ENCODE measurements around the gene GALK1. TPM values are rescaled to one million over a fixed set of nuclear protein-coding genes. Genes with fewer than 3 reads are reported as not detected.
"Not testable (repeated sequence)": the region's sequence is repeated elsewhere in the genome, so short reads cannot be mapped to it uniquely, and the experiment has no call there.

The GALK1 gene
- total and polyA plus RNA-seq, 4 donors: 14.8 to 28.0 (median 24.9) TPM

- Histone ChIP-seq H3K27me3 (ENCODE audit: control insufficient read depth, insufficient read depth, low read length) (no peaks in the 10 kb centered on the region), H3K4me1 (ENCODE audit: control insufficient read depth, insufficient read depth, low read length) (peaks cover 20% of the 10 kb centered on the region), H3K4me3 (ENCODE audit: low read depth, low read length) (no peak overlapping the region), H3K9me3 (ENCODE audit: control insufficient read depth, insufficient read depth, low read length) (no peaks in the 10 kb centered on the region), H3K36me3 (ENCODE audit: control insufficient read depth, insufficient read depth, low read length) (peaks cover 12% of the 10 kb centered on the region), H3K27ac (ENCODE audit: low read depth, low read length) (no peak overlapping the region)
- 79% methylated on average over 4 of the region's 8 CpGs for WGBS (ENCODE audit: insufficient coverage)
- DNase-seq (ENCODE audit: low read depth in 4 of 6, low spot score in 6 of 6): no peak
Measured at GRCh38 chr17:75767881-75768280, 2.9 kb upstream of the GALK1 start.

- WGBS (ENCODE audit: insufficient coverage): 100% methylated on average over 3 of the region's 4 CpGs
- H3K4me3 ChIP-seq (ENCODE audit: low read depth, low read length): no peak overlapping the region
Measured at GRCh38 chr17:75765981-75766380, 989 bp upstream of the GALK1 start.

GRCh38 chr17:75764417-75764710, 628 bp downstream of the GALK1 start:
- peaks cover 20% of the 10 kb centered on the region for H3K4me1 ChIP-seq (ENCODE audit: control insufficient read depth, insufficient read depth, low read length)
- peak overlapping the region; percentile 57 for H3K27ac ChIP-seq (ENCODE audit: low read depth, low read length)
- H3K36me3 ChIP-seq (ENCODE audit: control insufficient read depth, insufficient read depth, low read length): peaks cover 20% of the 10 kb centered on the region
- no peak for DNase-seq (ENCODE audit: low read depth in 4 of 6, low spot score in 6 of 6)
- no peaks in the 10 kb centered on the region for H3K27me3 ChIP-seq (ENCODE audit: control insufficient read depth, insufficient read depth, low read length)
- H3K9me3 ChIP-seq (ENCODE audit: control insufficient read depth, insufficient read depth, low read length): no peaks in the 10 kb centered on the region
- 11% methylated on average over 14 of the region's 14 CpGs for WGBS (ENCODE audit: insufficient coverage)
- peak overlapping the region; percentile 63 for H3K4me3 ChIP-seq (ENCODE audit: low read depth, low read length)

More at GRCh38 chr17:75765981-75766380, 989 bp upstream of the GALK1 start:
- peaks cover 17% of the 10 kb centered on the region for H3K36me3 ChIP-seq (ENCODE audit: control insufficient read depth, insufficient read depth, low read length)
- no peak overlapping the region for H3K27ac ChIP-seq (ENCODE audit: low read depth, low read length)
- DNase-seq (ENCODE audit: low read depth in 4 of 6, low spot score in 6 of 6): no peak
- H3K9me3 ChIP-seq (ENCODE audit: control insufficient read depth, insufficient read depth, low read length): no peaks in the 10 kb centered on the region
- no peaks in the 10 kb centered on the region for H3K27me3 ChIP-seq (ENCODE audit: control insufficient read depth, insufficient read depth, low read length)
- H3K4me1 ChIP-seq (ENCODE audit: control insufficient read depth, insufficient read depth, low read length): peaks cover 20% of the 10 kb centered on the region

GRCh38 chr17:75763613-75764416, 1.2 kb downstream of the GALK1 start:
- Histone ChIP-seq H3K4me3 (ENCODE audit: low read depth, low read length) (peak overlapping the region; percentile 63), H3K9me3 (ENCODE audit: control insufficient read depth, insufficient read depth, low read length) (no peaks in the 10 kb centered on the region), H3K27me3 (ENCODE audit: control insufficient read depth, insufficient read depth, low read length) (no peaks in the 10 kb centered on the region), H3K36me3 (ENCODE audit: control insufficient read depth, insufficient read depth, low read length) (peaks cover 22% of the 10 kb centered on the region), H3K4me1 (ENCODE audit: control insufficient read depth, insufficient read depth, low read length) (peaks cover 20% of the 10 kb centered on the region), H3K27ac (ENCODE audit: low read depth, low read length) (peak overlapping the region; percentile 3)
- WGBS (ENCODE audit: insufficient coverage): 58% methylated on average over 15 of the region's 16 CpGs
- no peak for DNase-seq (ENCODE audit: low read depth in 4 of 6, low spot score in 6 of 6)

GRCh38 chr17:75763269-75763607, 1.8 kb downstream of the GALK1 start:
- no peaks in the 10 kb centered on the region for H3K9me3 ChIP-seq (ENCODE audit: control insufficient read depth, insufficient read depth, low read length)

GRCh38 chr17:75762513-75763268, 2.3 kb downstream of the GALK1 start:
- 93% methylated on average over 23 of the region's 27 CpGs for WGBS (ENCODE audit: insufficient coverage)
- H3K9me3 ChIP-seq (ENCODE audit: control insufficient read depth, insufficient read depth, low read length): no peaks in the 10 kb centered on the region

More at GRCh38 chr17:75763269-75763607, 1.8 kb downstream of the GALK1 start:
- H3K27ac ChIP-seq (ENCODE audit: low read depth, low read length): no peak overlapping the region
- no peak for DNase-seq (ENCODE audit: low read depth in 4 of 6, low spot score in 6 of 6)
- no peak overlapping the region for H3K4me3 ChIP-seq (ENCODE audit: low read depth, low read length)
- no peaks in the 10 kb centered on the region for H3K27me3 ChIP-seq (ENCODE audit: control insufficient read depth, insufficient read depth, low read length)
- peaks cover 27% of the 10 kb centered on the region for H3K36me3 ChIP-seq (ENCODE audit: control insufficient read depth, insufficient read depth, low read length)
- peaks cover 20% of the 10 kb centered on the region for H3K4me1 ChIP-seq (ENCODE audit: control insufficient read depth, insufficient read depth, low read length)
- WGBS (ENCODE audit: insufficient coverage): 88% methylated on average over 3 of the region's 3 CpGs

GRCh38 chr17:75759978-75760640, 4.9 kb downstream of the GALK1 start:
- not testable (repeated sequence) for DNase-seq (ENCODE audit: low read depth in 4 of 6, low spot score in 6 of 6); H3K4me3 ChIP-seq (ENCODE audit: low read depth, low read length); H3K27me3 ChIP-seq (ENCODE audit: control insufficient read depth, insufficient read depth, low read length); H3K27ac ChIP-seq (ENCODE audit: low read depth, low read length); H3K9me3 ChIP-seq (ENCODE audit: control insufficient read depth, insufficient read depth, low read length)
- Histone ChIP-seq H3K36me3 (ENCODE audit: control insufficient read depth, insufficient read depth, low read length) (peaks cover 57% of the 10 kb centered on the region), H3K4me1 (ENCODE audit: control insufficient read depth, insufficient read depth, low read length) (peaks cover 21% of the 10 kb centered on the region)
- 97% methylated on average over 5 of the region's 6 CpGs for WGBS (ENCODE audit: insufficient coverage)

More at GRCh38 chr17:75762513-75763268, 2.3 kb downstream of the GALK1 start:
- Histone ChIP-seq H3K4me3 (ENCODE audit: low read depth, low read length) (no peak overlapping the region), H3K27ac (ENCODE audit: low read depth, low read length) (no peak overlapping the region), H3K27me3 (ENCODE audit: control insufficient read depth, insufficient read depth, low read length) (no peaks in the 10 kb centered on the region), H3K36me3 (ENCODE audit: control insufficient read depth, insufficient read depth, low read length) (peaks cover 33% of the 10 kb centered on the region), H3K4me1 (ENCODE audit: control insufficient read depth, insufficient read depth, low read length) (peaks cover 20% of the 10 kb centered on the region)
- DNase-seq (ENCODE audit: low read depth in 4 of 6, low spot score in 6 of 6): no peak

- Histone ChIP-seq H3K27me3 (ENCODE audit: control insufficient read depth, insufficient read depth, low read length) (no peaks in the 10 kb centered on the region), H3K36me3 (ENCODE audit: control insufficient read depth, insufficient read depth, low read length) (peaks cover 64% of the 10 kb centered on the region), H3K4me1 (ENCODE audit: control insufficient read depth, insufficient read depth, low read length) (peaks cover 22% of the 10 kb centered on the region), H3K9me3 (ENCODE audit: control insufficient read depth, insufficient read depth, low read length) (no peaks in the 10 kb centered on the region), H3K27ac (ENCODE audit: low read depth, low read length) (no peak overlapping the region), H3K4me3 (ENCODE audit: low read depth, low read length) (no peak overlapping the region)
- no peak for DNase-seq (ENCODE audit: low read depth in 4 of 6, low spot score in 6 of 6)
- 79% methylated on average over 3 of the region's 3 CpGs for WGBS (ENCODE audit: insufficient coverage)
Measured at GRCh38 chr17:75759457-75759856, 5.5 kb downstream of the GALK1 start.

- H3K36me3 ChIP-seq (ENCODE audit: control insufficient read depth, insufficient read depth, low read length): peaks cover 68% of the 10 kb centered on the region
- WGBS (ENCODE audit: insufficient coverage): 87% methylated on average over 36 of the region's 41 CpGs
Measured at GRCh38 chr17:75758131-75758905, 6.7 kb downstream of the GALK1 start.

More at GRCh38 chr17:75758131-75758905, 6.7 kb downstream of the GALK1 start:
- DNase-seq (ENCODE audit: low read depth in 4 of 6, low spot score in 6 of 6): no peak
- H3K4me1 ChIP-seq (ENCODE audit: control insufficient read depth, insufficient read depth, low read length): peaks cover 20% of the 10 kb centered on the region
- no peak overlapping the region for H3K27ac ChIP-seq (ENCODE audit: low read depth, low read length)
- no peak overlapping the region for H3K4me3 ChIP-seq (ENCODE audit: low read depth, low read length)
- no peaks in the 10 kb centered on the region for H3K27me3 ChIP-seq (ENCODE audit: control insufficient read depth, insufficient read depth, low read length)
- H3K9me3 ChIP-seq (ENCODE audit: control insufficient read depth, insufficient read depth, low read length): no peaks in the 10 kb centered on the region

Measured in spinal cord (tissue), 10 donors.